Measurements from ENCODE around the gene SLC7A5. TPM values are rescaled to one million over a fixed set of nuclear protein-coding genes. Genes with fewer than 3 reads are reported as not detected.

Gene SLC7A5
- total RNA-seq, 4 donors from 2014 or later: 3.3 to 17.7 (median 4.3) TPM

DNA sequence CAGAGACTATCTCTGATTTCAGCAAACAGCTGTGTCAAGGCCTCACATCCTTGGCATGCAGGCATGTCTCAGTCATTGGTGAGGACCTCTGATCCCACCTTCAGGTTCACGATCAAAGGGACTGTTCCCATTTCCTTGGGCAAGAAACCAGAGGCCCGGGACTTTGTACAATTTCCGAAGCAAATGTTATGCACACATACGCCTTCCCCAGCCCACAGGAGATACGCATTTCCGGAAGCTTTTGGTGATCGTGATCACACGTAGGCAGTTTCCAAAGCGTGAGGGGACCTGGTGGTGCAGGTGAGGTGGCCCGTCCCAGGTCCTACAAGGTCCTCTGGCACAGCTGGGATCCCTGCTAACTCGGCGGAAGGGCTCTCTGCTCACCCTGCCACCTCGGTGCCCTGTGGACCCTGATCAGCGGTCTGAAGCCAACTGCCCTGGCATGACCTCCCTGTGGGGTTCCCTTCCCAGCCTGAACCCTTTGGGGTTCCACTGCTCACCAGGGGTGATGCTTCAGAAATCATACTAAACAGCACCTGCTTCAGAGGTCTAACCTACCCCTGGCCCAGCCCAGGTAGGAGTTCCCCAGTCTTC is 74.7 kb downstream of the SLC7A5 start:
- Histone ChIP-seq H3K4me3 (no peak overlapping the region), H3K9me3 (no peaks in the 10 kb centered on the region), H3K36me3 (no peaks in the 10 kb centered on the region), H3K27ac (replicated peaks in 1 of 4) (no peak overlapping the region), H3K27me3 (no peaks in the 10 kb centered on the region), H3K4me1 (peaks cover 9 to 19% (median 18%) of the 10 kb centered on the region in 4 donors)
- intact Hi-C loops (cut with DNase I): no loop called here
- WGBS: 89% methylated on average over 4 of the region's 14 CpGs
- DNase-seq (ENCODE audit: extremely low spot score): no peak
- TF ChIP-seq POLR2AphosphoS5 (IDR thresholded peaks at IDR 0.05) (no peak), POLR2A (IDR thresholded peaks at IDR 0.05; ENCODE audit: low read depth) (no peak), EP300 (IDR thresholded peaks at IDR 0.05) (no peak)
- TF ChIP-seq, protein P1, sequence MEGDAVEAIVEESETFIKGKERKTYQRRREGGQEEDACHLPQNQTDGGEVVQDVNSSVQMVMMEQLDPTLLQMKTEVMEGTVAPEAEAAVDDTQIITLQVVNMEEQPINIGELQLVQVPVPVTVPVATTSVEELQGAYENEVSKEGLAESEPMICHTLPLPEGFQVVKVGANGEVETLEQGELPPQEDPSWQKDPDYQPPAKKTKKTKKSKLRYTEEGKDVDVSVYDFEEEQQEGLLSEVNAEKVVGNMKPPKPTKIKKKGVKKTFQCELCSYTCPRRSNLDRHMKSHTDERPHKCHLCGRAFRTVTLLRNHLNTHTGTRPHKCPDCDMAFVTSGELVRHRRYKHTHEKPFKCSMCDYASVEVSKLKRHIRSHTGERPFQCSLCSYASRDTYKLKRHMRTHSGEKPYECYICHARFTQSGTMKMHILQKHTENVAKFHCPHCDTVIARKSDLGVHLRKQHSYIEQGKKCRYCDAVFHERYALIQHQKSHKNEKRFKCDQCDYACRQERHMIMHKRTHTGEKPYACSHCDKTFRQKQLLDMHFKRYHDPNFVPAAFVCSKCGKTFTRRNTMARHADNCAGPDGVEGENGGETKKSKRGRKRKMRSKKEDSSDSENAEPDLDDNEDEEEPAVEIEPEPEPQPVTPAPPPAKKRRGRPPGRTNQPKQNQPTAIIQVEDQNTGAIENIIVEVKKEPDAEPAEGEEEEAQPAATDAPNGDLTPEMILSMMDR (IDR thresholded peaks at IDR 0.05): no peak

DNA sequence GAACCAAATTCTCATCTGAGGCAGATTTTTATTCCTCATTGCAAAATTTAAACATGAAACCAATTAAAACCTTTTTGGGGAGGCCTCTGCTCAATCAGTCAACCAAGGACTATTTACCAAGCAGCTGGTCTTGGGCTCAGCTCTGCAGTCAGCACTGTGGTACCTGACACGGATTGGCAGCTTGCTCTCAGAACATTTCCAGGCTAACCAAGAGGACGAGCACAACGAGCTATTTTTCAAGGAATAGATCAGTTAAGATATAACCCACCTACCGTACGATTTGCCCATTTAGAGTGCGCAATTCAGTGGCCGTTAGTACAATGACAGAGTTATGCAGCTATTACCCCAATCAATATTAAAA is 77.1 kb downstream of the SLC7A5 start:
- Histone ChIP-seq H3K9me3 (no peaks in the 10 kb centered on the region), H3K4me1 (peaks cover 9 to 41% (median 38%) of the 10 kb centered on the region in 4 donors), H3K36me3 (no peaks in the 10 kb centered on the region), H3K27ac (replicated peaks in 1 of 4) (no peak overlapping the region), H3K4me3 (no peak overlapping the region), H3K27me3 (no peaks in the 10 kb centered on the region)
- TF ChIP-seq POLR2AphosphoS5 (IDR thresholded peaks at IDR 0.05) (no peak), POLR2A (IDR thresholded peaks at IDR 0.05; ENCODE audit: low read depth) (no peak)
- TF ChIP-seq, protein P1 (IDR thresholded peaks at IDR 0.05): no peak
- intact Hi-C loops (cut with DNase I): no loop called here
- no peak for DNase-seq (ENCODE audit: extremely low spot score)
- WGBS: 94% methylated on average over 7 of the region's 7 CpGs

DNA sequence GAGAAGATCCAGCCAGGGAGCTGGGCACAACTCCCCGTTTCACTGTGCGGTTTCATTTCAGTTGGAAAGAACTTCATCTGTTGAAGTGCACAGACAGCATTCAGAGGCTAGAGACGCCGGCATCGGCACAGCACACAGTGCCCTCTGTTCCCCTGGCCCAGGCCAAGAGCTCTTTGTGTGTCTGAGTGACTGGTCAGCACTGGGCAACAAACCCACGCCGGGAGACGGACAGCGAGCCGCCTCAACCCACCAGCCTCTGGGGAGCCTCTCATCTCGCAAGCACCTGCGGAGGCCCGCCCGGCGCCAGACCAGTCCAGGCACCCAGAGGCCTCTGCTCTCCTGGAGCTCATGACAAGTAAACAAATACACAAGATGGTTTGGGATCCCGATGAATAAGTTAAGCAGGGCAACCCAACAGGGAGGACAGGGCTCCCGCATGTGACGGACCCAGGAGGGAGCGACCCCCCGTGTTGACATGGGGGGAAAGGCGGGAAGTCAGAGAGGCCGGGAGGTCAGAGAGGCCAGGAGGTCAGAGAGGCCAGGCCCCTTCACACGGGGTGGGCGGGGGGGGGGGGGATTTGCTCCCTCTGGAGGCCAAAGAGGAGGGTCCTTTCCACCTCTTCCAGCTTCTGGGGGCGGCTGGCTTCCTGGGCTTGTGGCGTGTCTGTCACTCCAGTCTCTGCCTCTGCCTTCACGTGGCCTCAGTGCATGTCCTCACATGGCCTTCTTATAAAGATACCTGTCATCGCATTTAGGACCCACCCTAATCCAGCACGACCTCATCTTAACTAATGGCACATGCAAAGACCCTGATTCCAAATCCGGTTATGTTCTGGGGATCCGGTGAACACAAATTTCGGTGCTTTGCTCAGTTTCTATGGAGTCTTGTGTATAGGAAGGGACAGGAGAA is 77.8 kb downstream of the SLC7A5 start:
- H3K4me1 ChIP-seq: peaks cover 9 to 43% (median 39%) of the 10 kb centered on the region in 4 donors
- H3K27ac ChIP-seq (replicated peaks in 1 of 4): peak overlapping the region; percentile 66 to 85 (median 70)
- no peak for DNase-seq (ENCODE audit: extremely low spot score)
- no peak overlapping the region for H3K4me3 ChIP-seq
- intact Hi-C loops (cut with DNase I): no loop called here
- H3K36me3 ChIP-seq: no peaks in the 10 kb centered on the region
- 71% methylated on average over 19 of the region's 32 CpGs for WGBS
- no peaks in the 10 kb centered on the region for H3K27me3 ChIP-seq
- TF ChIP-seq POLR2A (IDR thresholded peaks at IDR 0.05; ENCODE audit: low read depth) (no peak), EP300 (IDR thresholded peaks at IDR 0.05) (no peak), POLR2AphosphoS5 (IDR thresholded peaks at IDR 0.05) (no peak)
- TF ChIP-seq, protein P1 (IDR thresholded peaks at IDR 0.05): no peak
- no peaks in the 10 kb centered on the region for H3K9me3 ChIP-seq

DNA sequence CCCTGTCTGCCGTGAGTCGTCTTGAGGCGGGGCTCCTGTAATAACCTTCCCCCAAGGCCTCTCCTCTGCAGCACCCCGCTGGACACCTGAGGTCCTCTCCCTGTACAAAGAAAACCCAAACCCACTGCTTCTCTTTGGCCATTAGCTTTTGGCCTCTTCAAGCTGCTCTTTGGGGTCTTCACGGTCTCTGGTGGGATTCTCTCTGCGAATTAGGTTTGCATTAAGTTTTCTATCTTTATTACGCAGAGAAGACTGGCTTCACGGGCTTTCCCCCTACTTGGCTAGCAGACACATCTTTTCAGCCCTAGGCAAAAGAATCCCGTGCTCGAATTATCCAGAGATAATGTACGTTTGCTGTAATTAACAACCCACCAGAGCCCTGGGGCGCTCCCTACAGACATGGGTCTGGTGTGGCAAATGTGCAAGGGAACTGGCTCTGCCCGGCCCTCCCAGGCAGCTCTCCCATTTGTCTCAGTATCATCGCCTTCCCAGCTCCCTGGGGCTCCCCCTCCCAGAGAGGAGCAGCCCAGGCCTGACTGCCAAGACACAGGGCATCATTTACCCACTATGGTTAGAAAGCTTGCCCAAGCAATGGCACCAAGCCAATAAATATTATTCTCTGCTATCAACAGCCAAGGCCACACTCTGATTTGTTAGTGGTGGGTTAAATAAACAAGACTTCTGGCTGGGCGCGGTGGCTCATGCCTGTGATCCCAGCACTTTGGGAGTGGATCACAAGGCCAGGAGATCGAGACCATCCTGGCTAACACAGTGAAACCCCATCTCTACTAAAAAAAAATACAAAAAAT is 78.8 kb downstream of the SLC7A5 start:
- TF ChIP-seq EP300 (IDR thresholded peaks at IDR 0.05): peak; percentile 23
- peak; percentile 58 to 60 for TF ChIP-seq POLR2AphosphoS5 (IDR thresholded peaks at IDR 0.05)
- TF ChIP-seq, protein P1 (IDR thresholded peaks at IDR 0.05): no peak
- no peak for DNase-seq (ENCODE audit: extremely low spot score)
- Histone ChIP-seq H3K4me3 (no peak overlapping the region), H3K9me3 (no peaks in the 10 kb centered on the region), H3K4me1 (peaks cover 9 to 43% (median 39%) of the 10 kb centered on the region in 4 donors), H3K27ac (replicated peaks in 1 of 4) (peak overlapping the region; percentile 66 to 85 (median 70)), H3K27me3 (no peaks in the 10 kb centered on the region), H3K36me3 (no peaks in the 10 kb centered on the region)
- 63% methylated on average over 17 of the region's 17 CpGs for WGBS
- intact Hi-C loops (cut with DNase I): no loop called here

All from esophagus muscularis mucosa (tissue), 4 donors.